ENCODE measurements around the gene GSK3B.

Gene GSK3B

GRCh38 chr3:120140098-120140742, 46.0 kb upstream of the GSK3B start:
- no peaks in the 10 kb centered on the region for H4K20me1 ChIP-seq (ENCODE audit: insufficient read depth, low read length)
- no peaks in the 10 kb centered on the region for H3K9me3 ChIP-seq (replicated peaks; ENCODE audit: insufficient read depth, low read length)
- no peak overlapping the region for H2AFZ ChIP-seq (ENCODE audit: low read length)
- no peak overlapping the region for H3K9ac ChIP-seq (ENCODE audit: low read length)
- TF ChIP-seq EZH2 (optimal IDR thresholded peaks at IDR 0.05; ENCODE audit: low read depth, low read length) (no peak), CTCF (IDR thresholded peaks at IDR 0.05; ENCODE audit: low read length) (no peak), EZH2phosphoT487 (IDR thresholded peaks at IDR 0.05; ENCODE audit: low read length) (no peak)
- H3K4me2 ChIP-seq (ENCODE audit: low read depth, low read length) = no peak overlapping the region
- H3K9me2 ChIP-seq (replicated peaks; ENCODE audit: insufficient read depth, low read length) = no peaks in the 10 kb centered on the region
- 0 out of 2 replicates have a peak, but pooled peaks cover 1% of the 10 kb centered on the region for H3K4me1 ChIP-seq (ENCODE audit: low read length)
- H3K4me3 ChIP-seq (ENCODE audit: low read length) = no peak overlapping the region
- no peaks in the 10 kb centered on the region for H3K36me3 ChIP-seq (replicated peaks; ENCODE audit: insufficient read depth, low read length)
- H3F3A ChIP-seq (ENCODE audit: insufficient read depth, low read length) = no peaks in the 10 kb centered on the region
- no peak overlapping the region for H3K27ac ChIP-seq (ENCODE audit: low read length)
- no peak for DNase-seq
- no peaks in the 10 kb centered on the region for H3K79me2 ChIP-seq (ENCODE audit: low read length)
- no peaks in the 10 kb centered on the region for H3K27me3 ChIP-seq (replicated peaks; ENCODE audit: insufficient read depth, low read length)

- Histone ChIP-seq H3K4me1 (ENCODE audit: low read length) (no peaks in the 10 kb centered on the region), H3K36me3 (replicated peaks; ENCODE audit: insufficient read depth, low read length) (no peaks in the 10 kb centered on the region), H3K27ac (ENCODE audit: low read length) (no peak overlapping the region), H3K9ac (ENCODE audit: low read length) (no peak overlapping the region), H4K20me1 (ENCODE audit: insufficient read depth, low read length) (no peaks in the 10 kb centered on the region), H3K79me2 (ENCODE audit: low read length) (no peaks in the 10 kb centered on the region), H3K4me3 (ENCODE audit: low read length) (no peak overlapping the region), H3K9me2 (replicated peaks; ENCODE audit: insufficient read depth, low read length) (no peaks in the 10 kb centered on the region), H3F3A (ENCODE audit: insufficient read depth, low read length) (no peaks in the 10 kb centered on the region), H3K9me3 (replicated peaks; ENCODE audit: insufficient read depth, low read length) (no peaks in the 10 kb centered on the region), H3K4me2 (ENCODE audit: low read depth, low read length) (no peak overlapping the region), H2AFZ (ENCODE audit: low read length) (no peak overlapping the region), H3K27me3 (replicated peaks; ENCODE audit: insufficient read depth, low read length) (no peaks in the 10 kb centered on the region)
- no peak for TF ChIP-seq EZH2 (optimal IDR thresholded peaks at IDR 0.05; ENCODE audit: low read depth, low read length)
- TF ChIP-seq CTCF (IDR thresholded peaks at IDR 0.05; ENCODE audit: low read length) = no peak
- no peak for TF ChIP-seq EZH2phosphoT487 (IDR thresholded peaks at IDR 0.05; ENCODE audit: low read length)
- no peak for DNase-seq
Measured at GRCh38 chr3:120139140-120139539, 44.9 kb upstream of the GSK3B start.

GRCh38 chr3:120137548-120137947, 43.3 kb upstream of the GSK3B start:
- DNase-seq = no peak
- no peak for TF ChIP-seq EZH2 (optimal IDR thresholded peaks at IDR 0.05; ENCODE audit: low read depth, low read length)
- no peak for TF ChIP-seq EZH2phosphoT487 (IDR thresholded peaks at IDR 0.05; ENCODE audit: low read length)
- no peak for TF ChIP-seq CTCF (IDR thresholded peaks at IDR 0.05; ENCODE audit: low read length)
- H3K4me3 ChIP-seq (ENCODE audit: low read length) = no peak overlapping the region
- H3F3A ChIP-seq (ENCODE audit: insufficient read depth, low read length) = no peaks in the 10 kb centered on the region
- H3K36me3 ChIP-seq (replicated peaks; ENCODE audit: insufficient read depth, low read length) = no peaks in the 10 kb centered on the region
- H3K27me3 ChIP-seq (replicated peaks; ENCODE audit: insufficient read depth, low read length) = no peaks in the 10 kb centered on the region
- H3K9me2 ChIP-seq (replicated peaks; ENCODE audit: insufficient read depth, low read length) = no peaks in the 10 kb centered on the region
- H3K4me1 ChIP-seq (ENCODE audit: low read length) = no peaks in the 10 kb centered on the region
- H2AFZ ChIP-seq (ENCODE audit: low read length) = no peak overlapping the region
- H3K4me2 ChIP-seq (ENCODE audit: low read depth, low read length) = no peak overlapping the region
- no peak overlapping the region for H3K27ac ChIP-seq (ENCODE audit: low read length)
- no peak overlapping the region for H3K9ac ChIP-seq (ENCODE audit: low read length)
- H3K9me3 ChIP-seq (replicated peaks; ENCODE audit: insufficient read depth, low read length) = no peaks in the 10 kb centered on the region
- H3K79me2 ChIP-seq (ENCODE audit: low read length) = no peaks in the 10 kb centered on the region
- no peaks in the 10 kb centered on the region for H4K20me1 ChIP-seq (ENCODE audit: insufficient read depth, low read length)
